Measurements from ENCODE around the gene SLC29A1.
A peak's percentile ranks its signal among the peaks of the same experiment; 100 is the strongest.

SLC29A1 gene

GRCh38 chr6:44177691-44178423 lies 45.5 kb upstream of the SLC29A1 start:
- H3K9me3 ChIP-seq (ENCODE audit: insufficient read depth, low read length): no peaks in the 10 kb centered on the region
- H3K79me2 ChIP-seq (ENCODE audit: low read length): no peaks in the 10 kb centered on the region
- peak overlapping the region; percentile 97; the same call in 1 of the 2 replicates for H3K4me2 ChIP-seq (ENCODE audit: low read length)
- peaks cover 35% of the 10 kb centered on the region for H3K4me1 ChIP-seq (ENCODE audit: low read length)
- peak overlapping the region; percentile 79 for H3K4me3 ChIP-seq (ENCODE audit: low read length)
- no peak overlapping the region for H2AFZ ChIP-seq (ENCODE audit: low read depth, low read length)
- no peaks in the 10 kb centered on the region for H3K36me3 ChIP-seq (replicated peaks; ENCODE audit: low read depth, low read length)
- H3K27me3 ChIP-seq (ENCODE audit: low read depth, low read length): no peaks in the 10 kb centered on the region
- no peak overlapping the region for H3K27ac ChIP-seq (ENCODE audit: low read length)
- no peak for TF ChIP-seq CTCF (IDR thresholded peaks at IDR 0.05; ENCODE audit: low read depth, low read length)
- TF ChIP-seq EZH2phosphoT487 (IDR thresholded peaks at IDR 0.05; ENCODE audit: low read depth): no peak
- no peak overlapping the region for H3K9ac ChIP-seq (ENCODE audit: low read length)
- no peaks in the 10 kb centered on the region for H4K20me1 ChIP-seq (ENCODE audit: insufficient read depth, low read length)

- Histone ChIP-seq H3K4me2 (ENCODE audit: low read length) (no peak overlapping the region), H3K27ac (ENCODE audit: low read length) (no peak overlapping the region), H3K27me3 (ENCODE audit: low read depth, low read length) (0 out of 2 replicates have a peak, but pooled peaks cover under 1% of the 10 kb centered on the region), H4K20me1 (ENCODE audit: insufficient read depth, low read length) (no peaks in the 10 kb centered on the region), H3K79me2 (ENCODE audit: low read length) (no peaks in the 10 kb centered on the region), H2AFZ (ENCODE audit: low read depth, low read length) (no peak overlapping the region), H3K9ac (ENCODE audit: low read length) (no peak overlapping the region), H3K36me3 (replicated peaks; ENCODE audit: low read depth, low read length) (no peaks in the 10 kb centered on the region), H3K9me3 (ENCODE audit: insufficient read depth, low read length) (no peaks in the 10 kb centered on the region), H3K4me3 (ENCODE audit: low read length) (no peak overlapping the region), H3K4me1 (ENCODE audit: low read length) (peaks cover 31% of the 10 kb centered on the region)
- TF ChIP-seq EZH2phosphoT487 (IDR thresholded peaks at IDR 0.05; ENCODE audit: low read depth) (no peak), CTCF (IDR thresholded peaks at IDR 0.05; ENCODE audit: low read depth, low read length) (no peak)
Observed at GRCh38 chr6:44178424-44179071, 44.8 kb upstream of the SLC29A1 start.

GRCh38 chr6:44179072-44179536 lies 44.3 kb upstream of the SLC29A1 start:
- Histone ChIP-seq H3K27me3 (ENCODE audit: low read depth, low read length) (peaks cover 6% of the 10 kb centered on the region; the same call in 1 of the 2 replicates), H3K36me3 (replicated peaks; ENCODE audit: low read depth, low read length) (no peaks in the 10 kb centered on the region), H3K4me2 (ENCODE audit: low read length) (no peak overlapping the region), H3K4me3 (ENCODE audit: low read length) (no peak overlapping the region), H3K79me2 (ENCODE audit: low read length) (no peaks in the 10 kb centered on the region), H4K20me1 (ENCODE audit: insufficient read depth, low read length) (no peaks in the 10 kb centered on the region), H3K4me1 (ENCODE audit: low read length) (peaks cover 30% of the 10 kb centered on the region), H3K9ac (ENCODE audit: low read length) (no peak overlapping the region), H3K9me3 (ENCODE audit: insufficient read depth, low read length) (no peaks in the 10 kb centered on the region), H2AFZ (ENCODE audit: low read depth, low read length) (no peak overlapping the region), H3K27ac (ENCODE audit: low read length) (no peak overlapping the region)
- TF ChIP-seq EZH2phosphoT487 (IDR thresholded peaks at IDR 0.05; ENCODE audit: low read depth) (no peak), CTCF (IDR thresholded peaks at IDR 0.05; ENCODE audit: low read depth, low read length) (no peak)

GRCh38 chr6:44179648-44180047 lies 43.7 kb upstream of the SLC29A1 start:
- Histone ChIP-seq H3K4me1 (ENCODE audit: low read length) (peaks cover 24% of the 10 kb centered on the region), H3K9me3 (ENCODE audit: insufficient read depth, low read length) (no peaks in the 10 kb centered on the region), H3K27ac (ENCODE audit: low read length) (no peak overlapping the region), H3K36me3 (replicated peaks; ENCODE audit: low read depth, low read length) (no peaks in the 10 kb centered on the region), H3K9ac (ENCODE audit: low read length) (no peak overlapping the region), H2AFZ (ENCODE audit: low read depth, low read length) (no peak overlapping the region), H3K79me2 (ENCODE audit: low read length) (no peaks in the 10 kb centered on the region), H3K27me3 (ENCODE audit: low read depth, low read length) (peaks cover 10% of the 10 kb centered on the region; the same call in 1 of the 2 replicates), H4K20me1 (ENCODE audit: insufficient read depth, low read length) (no peaks in the 10 kb centered on the region), H3K4me3 (ENCODE audit: low read length) (no peak overlapping the region), H3K4me2 (ENCODE audit: low read length) (no peak overlapping the region)
- no peak for TF ChIP-seq EZH2phosphoT487 (IDR thresholded peaks at IDR 0.05; ENCODE audit: low read depth)
- no peak for TF ChIP-seq CTCF (IDR thresholded peaks at IDR 0.05; ENCODE audit: low read depth, low read length)
